Measurements from ENCODE around the gene R3HDML. TPM values are rescaled to one million over a fixed set of nuclear protein-coding genes. Genes with fewer than 3 reads are reported as not detected.

R3HDML gene
- total RNA-seq, 1 donor from 2014 or later = not detected

DNA sequence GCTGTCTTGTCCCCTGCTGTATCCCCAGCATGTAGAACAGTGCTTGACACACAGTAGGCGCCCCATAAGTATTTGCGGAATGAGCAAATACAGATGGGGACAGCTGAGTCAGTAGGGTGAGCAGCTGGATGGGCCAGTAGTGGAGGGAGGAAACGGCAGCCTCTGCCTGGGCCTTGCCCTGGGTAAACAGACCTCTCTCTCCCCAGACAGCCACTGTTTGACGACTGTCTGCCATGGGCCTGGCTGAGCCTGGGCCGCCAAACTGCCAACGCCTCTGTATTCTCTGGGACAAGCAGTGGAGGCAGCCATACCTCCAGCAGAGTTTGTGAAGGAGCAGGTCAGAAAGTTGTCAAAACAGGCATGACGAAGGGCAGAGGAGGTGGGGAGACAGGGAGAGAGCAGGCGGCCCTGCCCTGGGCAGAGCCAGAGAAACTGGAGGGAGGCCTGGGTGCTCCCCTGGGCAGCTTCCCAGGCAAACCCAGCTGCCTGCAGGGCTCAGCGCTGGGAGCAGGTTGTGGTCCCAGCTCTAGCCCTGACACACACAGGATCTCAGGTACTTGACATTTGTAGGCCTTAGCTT, 33.9 kb downstream of the R3HDML start:
- intact Hi-C loops (cut with DNase I) = no loop called here
- no peaks in the 10 kb centered on the region for H3K4me1 ChIP-seq

DNA sequence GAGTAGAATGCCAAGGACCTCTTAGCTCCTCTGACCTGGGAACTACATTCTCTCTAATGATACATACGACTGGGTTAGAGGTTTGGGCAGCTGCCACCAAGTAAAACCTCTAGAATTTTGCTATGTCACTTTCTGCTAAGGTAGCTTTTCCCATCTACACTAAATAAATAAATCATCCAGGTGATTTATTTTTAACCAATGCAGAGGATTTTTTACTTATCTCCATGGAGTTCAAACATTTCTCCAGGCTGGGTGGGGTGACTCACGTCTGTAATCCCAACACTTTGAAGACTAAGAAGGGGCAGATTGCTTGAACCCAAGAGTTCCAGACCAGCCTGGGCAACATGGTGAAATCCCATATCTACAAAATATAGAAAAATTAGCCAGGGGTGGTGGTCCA, 45.8 kb downstream of the R3HDML start:
- TF ChIP-seq, protein P1, sequence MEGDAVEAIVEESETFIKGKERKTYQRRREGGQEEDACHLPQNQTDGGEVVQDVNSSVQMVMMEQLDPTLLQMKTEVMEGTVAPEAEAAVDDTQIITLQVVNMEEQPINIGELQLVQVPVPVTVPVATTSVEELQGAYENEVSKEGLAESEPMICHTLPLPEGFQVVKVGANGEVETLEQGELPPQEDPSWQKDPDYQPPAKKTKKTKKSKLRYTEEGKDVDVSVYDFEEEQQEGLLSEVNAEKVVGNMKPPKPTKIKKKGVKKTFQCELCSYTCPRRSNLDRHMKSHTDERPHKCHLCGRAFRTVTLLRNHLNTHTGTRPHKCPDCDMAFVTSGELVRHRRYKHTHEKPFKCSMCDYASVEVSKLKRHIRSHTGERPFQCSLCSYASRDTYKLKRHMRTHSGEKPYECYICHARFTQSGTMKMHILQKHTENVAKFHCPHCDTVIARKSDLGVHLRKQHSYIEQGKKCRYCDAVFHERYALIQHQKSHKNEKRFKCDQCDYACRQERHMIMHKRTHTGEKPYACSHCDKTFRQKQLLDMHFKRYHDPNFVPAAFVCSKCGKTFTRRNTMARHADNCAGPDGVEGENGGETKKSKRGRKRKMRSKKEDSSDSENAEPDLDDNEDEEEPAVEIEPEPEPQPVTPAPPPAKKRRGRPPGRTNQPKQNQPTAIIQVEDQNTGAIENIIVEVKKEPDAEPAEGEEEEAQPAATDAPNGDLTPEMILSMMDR (IDR thresholded peaks at IDR 0.05) = no peak
- Histone ChIP-seq H3K4me3 (no peak overlapping the region), H3K36me3 (no peaks in the 10 kb centered on the region), H3K27ac (no peak overlapping the region), H3K4me1 (no peaks in the 10 kb centered on the region), H3K27me3 (no peaks in the 10 kb centered on the region), H3K9me3 (no peaks in the 10 kb centered on the region)
- intact Hi-C loops (cut with DNase I) = loop anchor here (10.0 kb wide), 2 partner anchors 168 to 232 kb away; partner anchors contain the start of gene OSER1
- ATAC-seq = no peak
- no peak for DNase-seq

More for the DNA sequence above, 33.9 kb downstream of the R3HDML start:
- ATAC-seq = peak; percentile 72
- Histone ChIP-seq H3K27ac (no peak overlapping the region), H3K27me3 (peaks cover 5% of the 10 kb centered on the region), H3K9me3 (no peaks in the 10 kb centered on the region), H3K36me3 (no peaks in the 10 kb centered on the region), H3K4me3 (no peak overlapping the region)
- DNase-seq = no peak
- TF ChIP-seq, protein P1 (IDR thresholded peaks at IDR 0.05) = no peak

DNA sequence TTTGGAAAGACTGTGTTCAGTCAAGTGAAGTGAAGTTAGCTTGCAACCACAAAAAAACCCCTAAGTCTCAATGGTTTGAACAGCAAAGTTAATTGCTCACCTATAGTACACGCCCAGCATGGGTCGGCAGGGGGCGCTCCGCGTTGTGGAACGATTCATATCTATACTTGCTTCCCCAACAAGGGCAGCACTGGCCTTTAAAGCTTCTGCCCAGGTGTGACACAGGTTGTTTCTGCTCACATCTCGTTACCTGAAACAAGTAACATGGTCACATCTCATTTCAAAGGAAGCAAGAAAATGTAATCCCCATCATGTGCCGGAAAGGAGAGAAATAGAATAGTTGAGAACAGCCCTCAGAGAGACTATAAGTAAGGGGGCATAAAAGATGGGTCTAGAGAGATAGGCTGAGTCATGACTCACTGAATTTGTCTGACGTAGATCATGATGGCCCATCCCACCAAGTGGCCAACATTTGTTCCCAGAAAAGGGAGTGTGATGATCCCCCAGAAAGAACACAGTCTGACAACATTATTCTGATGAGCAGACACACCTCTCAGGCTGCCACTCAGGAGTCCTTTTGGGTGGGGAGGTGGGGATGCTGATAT, 47.7 kb downstream of the R3HDML start:
- ATAC-seq (peak; percentile 83), DNase-seq (peak; percentile 92)
- TF ChIP-seq, protein P1 (IDR thresholded peaks at IDR 0.05) = peak; percentile 88
- Histone ChIP-seq H3K9me3 (no peaks in the 10 kb centered on the region), H3K27ac (no peak overlapping the region), H3K36me3 (no peaks in the 10 kb centered on the region), H3K4me1 (no peaks in the 10 kb centered on the region), H3K27me3 (peaks cover 9% of the 10 kb centered on the region), H3K4me3 (no peak overlapping the region)
- intact Hi-C loops (cut with DNase I) = loop anchor here (10.0 kb wide), 2 partner anchors 170 to 230 kb away; partner anchors contain the start of gene OSER1

DNA sequence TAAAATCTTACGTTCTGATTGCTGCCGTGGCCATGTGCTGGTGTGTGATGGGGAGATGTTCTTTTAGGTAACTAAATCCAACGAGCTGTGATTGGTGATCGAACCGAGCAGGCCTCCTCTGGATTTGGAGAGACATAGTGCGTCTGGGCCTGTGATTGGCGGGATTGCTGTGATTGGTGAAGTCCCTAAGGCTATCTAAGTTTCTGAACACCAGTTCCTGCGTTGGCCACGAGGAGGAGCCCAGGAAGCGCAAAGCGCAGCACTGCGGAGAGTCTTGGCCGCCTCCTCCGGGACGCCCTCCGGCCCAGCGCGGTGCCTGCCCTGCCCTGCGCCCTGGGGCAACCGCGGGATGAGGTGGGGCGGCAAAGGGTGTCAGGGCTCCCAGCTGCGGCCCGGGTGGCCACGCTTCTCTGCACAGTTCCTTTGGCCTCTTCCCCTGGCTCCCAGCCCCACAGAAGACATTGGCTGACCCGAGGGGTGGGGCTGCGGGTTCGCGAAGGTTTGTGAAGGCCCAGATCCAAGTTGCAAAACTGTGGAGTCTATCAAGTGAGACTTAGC, 51.7 kb downstream of the R3HDML start:
- TF ChIP-seq, protein P1 (IDR thresholded peaks at IDR 0.05) = peak; percentile 73
- intact Hi-C loops (cut with DNase I) = loop anchor here (10.0 kb wide), 2 partner anchors 174 to 226 kb away; partner anchors contain the start of gene OSER1

DNA sequence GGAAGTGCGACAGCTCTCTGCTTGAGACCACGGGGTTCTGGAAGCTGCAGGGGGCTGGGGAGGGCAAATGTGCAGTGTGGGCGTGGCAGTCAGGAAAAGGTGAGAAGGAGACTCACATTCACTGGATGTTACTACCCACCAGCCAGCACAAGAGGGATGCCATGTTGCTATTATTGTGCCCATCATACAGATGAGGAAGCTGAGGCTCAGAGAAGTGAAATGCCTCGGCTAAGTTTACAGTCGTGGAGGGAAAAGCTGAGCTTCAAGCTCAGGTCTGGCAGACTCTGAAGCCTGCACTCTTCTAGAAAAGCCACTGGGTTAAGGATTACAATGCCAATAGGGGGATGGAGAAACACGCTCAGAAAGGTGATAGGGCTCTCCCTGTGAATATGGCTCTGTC, 53.0 kb downstream of the R3HDML start:
- DNase-seq (no peak), ATAC-seq (no peak)
- intact Hi-C loops (cut with DNase I) = loop anchor here (10.0 kb wide), 3 partner anchors 75 to 225 kb away; partner anchors contain the start of gene OSER1

More for the DNA sequence above, 51.7 kb downstream of the R3HDML start:
- Histone ChIP-seq H3K4me3 (no peak overlapping the region), H3K4me1 (no peaks in the 10 kb centered on the region), H3K9me3 (no peaks in the 10 kb centered on the region), H3K36me3 (no peaks in the 10 kb centered on the region), H3K27ac (no peak overlapping the region), H3K27me3 (peaks cover 9% of the 10 kb centered on the region)
- ATAC-seq (peak; percentile 91), DNase-seq (peak; percentile 82)

More for the DNA sequence above, 53.0 kb downstream of the R3HDML start:
- Histone ChIP-seq H3K9me3 (no peaks in the 10 kb centered on the region), H3K27me3 (peaks cover 9% of the 10 kb centered on the region), H3K27ac (no peak overlapping the region), H3K4me3 (no peak overlapping the region), H3K4me1 (peaks cover 4% of the 10 kb centered on the region), H3K36me3 (no peaks in the 10 kb centered on the region)
- TF ChIP-seq, protein P1 (IDR thresholded peaks at IDR 0.05) = no peak

Measured in upper lobe of right lung (tissue), 1 donor.